NCI-H2196 treated with DMSO at 0.1 percent for 48 hours (cell line): ENCODE measurements around the gene ZFP69B.
"Not testable (repeated sequence)": the region's sequence is repeated elsewhere in the genome, so short reads cannot be mapped to it uniquely, and the experiment has no call there.

ENCODE experiments used
- DNase-seq: peaks from one replicate; lab custom pipeline; 2025; ENCODE audit not compliant: unreplicated experiment; lab: John Stamatoyannopoulos, UW

ZFP69B gene

GRCh38 chr1:40435471-40435870 lies 14.8 kb upstream of the ZFP69B start:
- DNase-seq = no peak

- no peak for DNase-seq
Measured at GRCh38 chr1:40435876-40436275, 14.4 kb upstream of the ZFP69B start.

DNA sequence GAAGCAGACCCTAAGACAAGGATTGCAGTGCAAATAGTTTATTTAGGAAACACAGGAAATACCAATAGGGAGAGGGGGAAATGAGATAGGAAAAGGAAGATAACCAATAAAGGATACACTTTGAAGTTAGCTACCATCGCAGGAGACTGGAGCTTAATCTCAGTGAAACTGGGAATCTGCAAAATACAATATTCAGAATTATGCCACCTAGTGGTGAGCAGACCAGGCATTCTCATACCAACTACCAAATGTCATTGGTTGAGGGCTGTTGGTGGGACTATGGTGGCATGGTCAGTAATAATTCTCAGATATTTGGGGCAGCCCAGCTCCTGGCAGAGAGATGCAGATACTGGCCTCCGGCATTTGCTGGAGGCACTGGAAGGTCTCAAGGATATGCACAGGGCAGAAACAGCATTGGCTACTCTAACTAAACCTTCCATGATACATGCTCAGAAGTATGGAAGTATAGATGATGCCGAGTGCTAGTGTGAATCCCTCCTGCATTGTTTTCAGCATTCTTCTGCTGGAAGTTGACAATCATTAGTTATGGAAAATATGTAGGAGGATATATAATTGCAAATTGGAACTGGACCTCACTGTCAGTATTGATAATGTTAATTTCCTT lies 11.8 kb upstream of the ZFP69B start:
- DNase-seq = no peak

- no peak for DNase-seq
Measured at GRCh38 chr1:40439247-40439646, 11.0 kb upstream of the ZFP69B start.

GRCh38 chr1:40450495-40451237 lies 390 bp downstream of the ZFP69B start:
- DNase-seq = no peak

DNA sequence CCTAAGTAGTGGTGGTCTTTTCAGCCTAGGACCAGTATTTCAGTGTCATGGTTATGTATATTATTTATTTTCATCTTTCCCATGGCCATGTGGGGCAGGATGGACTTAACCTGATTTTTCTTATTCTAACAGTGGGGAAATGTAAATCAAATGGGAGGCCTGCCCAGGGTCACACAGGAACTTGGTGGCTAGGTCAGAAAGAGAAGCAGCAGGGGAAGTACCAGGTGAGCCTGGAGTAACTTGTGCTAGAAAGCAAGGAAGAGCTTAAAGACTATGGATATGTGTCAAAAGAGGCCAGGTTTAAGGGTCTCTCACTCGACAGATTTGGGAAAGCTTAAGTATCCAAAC lies 936 bp downstream of the ZFP69B start:
- no peak for DNase-seq

DNA sequence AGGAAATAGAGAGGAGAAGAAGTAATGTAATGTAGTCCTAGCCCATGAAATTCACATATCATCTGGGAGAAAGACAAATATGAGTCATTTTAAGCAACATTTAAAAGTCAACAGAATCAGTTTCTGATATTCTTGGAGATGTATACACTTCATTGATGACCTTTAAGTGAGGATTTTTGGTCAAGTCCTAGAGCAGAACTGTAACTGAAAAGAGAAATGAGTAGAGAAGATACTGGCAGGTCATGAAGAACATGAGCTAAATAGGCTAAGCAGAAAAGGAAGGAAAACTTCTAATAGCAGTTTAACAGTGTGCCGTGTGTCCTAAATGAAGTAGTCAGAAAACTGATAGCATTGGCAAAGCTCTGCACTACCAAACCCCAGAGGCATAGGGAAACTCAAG lies 4.6 kb downstream of the ZFP69B start:
- no peak for DNase-seq

- DNase-seq = no peak
Measured at GRCh38 chr1:40462956-40463590, 12.8 kb downstream of the ZFP69B start.

- no peak for DNase-seq
Measured at GRCh38 chr1:40469327-40469726, 19.1 kb downstream of the ZFP69B start.

DNA sequence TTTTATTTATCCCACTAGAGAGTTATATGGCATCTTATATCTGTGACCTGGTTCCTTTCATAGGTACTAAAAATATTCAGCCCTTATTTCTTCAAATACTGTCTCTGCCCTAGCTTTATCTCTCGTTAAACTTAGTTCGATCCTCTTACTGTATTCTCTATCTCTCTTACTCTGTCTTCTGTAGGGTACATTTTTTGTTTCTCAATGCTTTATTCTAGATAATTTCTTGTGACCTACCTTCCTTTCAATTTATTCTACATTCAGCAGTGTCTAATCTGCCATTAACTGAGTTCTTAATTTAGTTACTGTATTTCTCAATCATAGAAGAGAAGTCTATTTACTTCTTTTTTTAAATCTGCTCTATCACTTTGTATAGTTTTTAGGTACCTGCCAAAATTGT lies 25.0 kb downstream of the ZFP69B start:
- DNase-seq = no peak

GRCh38 chr1:40476924-40477677 lies 26.8 kb downstream of the ZFP69B start, which contains the start of gene ZFP69:
Gene ZFP69, plus strand, starts transcription at chr1:40477290. Its CDS starts 2,072 bp downstream, at chr1:40479362.
- DNase-seq = peak; percentile 34

GRCh38 chr1:40477678-40478053 lies 27.4 kb downstream of the ZFP69B start:
- no peak for DNase-seq

GRCh38 chr1:40478276-40478675 lies 28.0 kb downstream of the ZFP69B start:
- DNase-seq = no peak

GRCh38 chr1:40479156-40479555 lies 28.9 kb downstream of the ZFP69B start:
- DNase-seq = no peak

GRCh38 chr1:40495315-40495903 lies 45.1 kb downstream of the ZFP69B start:
- DNase-seq = no peak

DNA sequence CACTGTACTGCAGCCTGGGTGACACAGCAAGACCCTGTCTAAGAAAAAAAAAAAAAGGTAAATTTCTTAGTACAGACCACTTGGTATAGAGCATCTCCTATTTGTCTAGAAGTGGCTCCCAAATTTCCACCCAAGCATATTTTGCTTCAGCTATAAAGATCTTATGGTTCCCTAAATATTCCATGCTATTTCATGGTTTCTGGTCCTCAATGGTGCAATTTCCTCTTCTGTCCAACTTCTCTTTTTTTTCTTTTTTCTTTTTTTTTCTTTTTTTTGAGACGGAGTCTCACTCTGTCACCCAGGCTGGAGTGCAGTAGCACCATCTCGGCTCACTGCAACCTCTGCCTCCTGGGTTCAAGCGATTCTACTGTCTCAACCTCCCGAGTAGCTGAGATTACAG lies 52.4 kb downstream of the ZFP69B start:
- not testable (repeated sequence) for DNase-seq

DNA sequence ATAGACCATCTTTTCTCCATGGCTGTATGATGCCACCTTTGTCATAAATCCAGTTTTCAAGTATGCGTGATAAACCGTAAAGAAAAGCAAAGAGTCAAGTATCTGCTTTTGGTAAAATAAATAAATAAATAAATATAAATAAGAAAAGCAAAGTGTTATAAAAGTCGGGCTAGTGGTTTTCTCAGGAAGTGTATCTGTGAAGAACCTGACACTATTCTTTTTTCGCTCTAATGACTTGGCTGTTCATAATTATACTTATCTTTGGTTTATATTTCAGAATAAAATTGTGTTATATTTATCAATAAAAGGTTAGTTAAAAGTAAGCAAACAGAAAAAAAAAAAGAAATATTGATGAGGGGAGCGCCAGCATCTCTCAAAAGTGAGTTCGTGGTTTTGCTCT lies 57.7 kb downstream of the ZFP69B start:
- no peak for DNase-seq

DNA sequence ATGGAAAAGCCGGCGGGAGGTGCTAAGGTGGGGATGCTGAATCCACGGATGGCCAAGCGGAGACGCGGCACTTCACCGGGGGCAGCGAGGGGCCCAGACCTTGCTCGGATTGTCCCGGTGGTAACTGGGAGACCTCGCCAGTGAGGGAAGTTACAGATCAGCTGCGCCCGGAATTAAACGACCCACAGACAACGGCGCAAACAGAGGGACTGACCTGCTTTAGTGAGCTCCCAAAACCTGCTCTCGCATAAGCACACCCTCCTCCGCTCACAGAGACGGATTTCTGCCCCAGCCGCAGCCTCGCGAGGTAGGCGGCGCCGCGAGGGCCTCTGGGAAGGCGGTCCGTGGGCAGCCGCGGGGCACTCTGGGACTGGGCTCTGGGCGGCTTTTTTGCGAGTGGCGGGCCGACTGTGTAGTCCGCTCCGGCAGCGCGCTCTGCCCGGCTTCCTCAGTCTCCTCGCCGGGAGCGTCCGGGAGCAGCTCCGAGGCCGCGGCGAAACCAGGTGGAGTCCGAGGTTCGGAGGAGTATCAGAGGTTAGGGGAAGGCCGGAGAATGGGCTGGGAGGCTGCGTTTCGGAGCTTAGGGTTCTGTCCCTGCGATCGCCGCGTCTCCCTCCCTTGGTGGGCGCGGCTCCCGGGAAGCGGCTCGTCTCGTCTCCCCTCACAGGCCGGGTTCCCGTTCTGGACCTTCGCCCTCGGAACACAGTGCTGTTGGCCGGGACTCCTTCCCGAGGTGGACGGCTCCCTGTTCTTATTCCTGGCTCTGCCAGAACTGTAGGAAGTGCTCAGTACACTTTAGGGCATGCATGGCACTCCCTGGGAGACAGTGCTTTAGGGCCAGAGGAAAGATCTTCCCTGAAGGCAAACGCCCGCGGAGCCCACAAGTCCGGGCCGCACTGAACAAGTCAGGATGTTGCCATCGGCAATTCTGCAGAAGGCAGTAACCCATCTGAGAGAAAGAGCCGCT lies 58.4 kb downstream of the ZFP69B start, which contains the start of gene EXO5:
Gene EXO5 (plus strand): TSS at position 393 of the 967 bp plus-strand sequence. CDS start 5,778 bp downstream, outside the sequence.
- peak; percentile 48 for DNase-seq
